ENCODE data around the gene NXN. TPM values are rescaled to one million over a fixed set of nuclear protein-coding genes. Genes with fewer than 3 reads are reported as not detected.

Gene NXN
- total RNA-seq, 1 experiment from 2014 or later, result 20.8 TPM

DNA sequence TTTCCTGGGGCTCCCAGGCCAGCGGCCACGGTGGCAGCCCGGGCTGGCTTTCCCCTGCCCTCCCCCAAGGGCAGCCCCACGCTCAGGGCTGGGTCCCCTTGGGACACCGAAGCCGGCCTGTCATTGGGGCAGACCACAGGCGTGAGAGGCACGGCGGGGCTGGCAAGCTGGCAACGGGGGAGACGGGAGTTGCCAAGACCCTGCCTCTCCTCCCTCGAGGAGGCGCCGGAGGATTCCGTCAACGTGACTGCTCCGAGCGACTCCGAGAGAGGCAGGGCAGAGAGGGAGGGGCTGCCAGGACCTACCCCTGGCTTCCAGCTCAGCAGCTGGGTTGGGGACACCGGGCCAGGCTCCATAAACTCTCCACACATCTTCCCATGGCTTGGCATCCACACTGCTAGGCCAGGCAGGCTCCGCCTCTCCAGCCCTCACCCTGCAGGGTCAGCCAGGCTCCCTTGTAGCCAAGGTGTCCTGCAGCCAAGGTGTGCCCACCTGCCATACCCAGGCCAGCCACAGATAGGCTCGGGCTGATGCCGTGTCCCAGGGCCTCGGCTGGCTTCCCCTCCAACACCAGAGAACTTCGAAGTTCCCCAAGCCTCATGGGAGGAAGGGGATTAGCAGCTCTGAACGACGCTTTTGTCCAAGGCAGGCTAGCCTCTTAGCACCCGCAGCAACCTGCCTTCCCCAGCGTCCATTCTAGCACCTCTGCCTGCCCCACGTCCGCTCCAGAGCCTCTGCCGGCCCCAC is 42.9 kb upstream of the NXN start:
- Histone ChIP-seq H3K79me2 (ENCODE audit: low read length) (no peaks in the 10 kb centered on the region), H4K20me1 (ENCODE audit: low read length) (no peaks in the 10 kb centered on the region), H3K27me3 (ENCODE audit: low read length) (no peaks in the 10 kb centered on the region), H3K4me3 (ENCODE audit: low read length) (no peak overlapping the region), H3K27ac (ENCODE audit: low read length) (no peak overlapping the region), H3K4me1 (ENCODE audit: insufficient read depth, low read length) (no peaks in the 10 kb centered on the region), H3K9ac (ENCODE audit: low read length) (no peak overlapping the region), H3K9me2 (replicated peaks; ENCODE audit: low read length) (no peaks in the 10 kb centered on the region), H2AFZ (ENCODE audit: low read length) (no peak overlapping the region), H3K36me3 (ENCODE audit: low read depth, low read length) (no peaks in the 10 kb centered on the region), H3K9me3 (ENCODE audit: low read length) (no peaks in the 10 kb centered on the region), H3K4me2 (ENCODE audit: low read length) (no peak overlapping the region), H3F3A (ENCODE audit: low read length, unreplicated experiment) (no peaks in the 10 kb centered on the region)
- no TSS peak for BruUV-seq (replicated peaks)
- no peak for ATAC-seq
- ChIA-PET POLR2A (ENCODE audit: unreplicated experiment) (no interaction called here), CTCF (no interaction called here)
- no peak for DNase-seq
- intact Hi-C loops (cut with micrococcal nuclease), result no loop called here
- TF ChIP-seq EZH2 (IDR thresholded peaks at IDR 0.05; ENCODE audit: low read length, unreplicated experiment) (no peak), EZH2phosphoT487 (IDR thresholded peaks at IDR 0.05; ENCODE audit: borderline replicate concordance, low read length) (no peak)
- TF ChIP-seq, protein P1, sequence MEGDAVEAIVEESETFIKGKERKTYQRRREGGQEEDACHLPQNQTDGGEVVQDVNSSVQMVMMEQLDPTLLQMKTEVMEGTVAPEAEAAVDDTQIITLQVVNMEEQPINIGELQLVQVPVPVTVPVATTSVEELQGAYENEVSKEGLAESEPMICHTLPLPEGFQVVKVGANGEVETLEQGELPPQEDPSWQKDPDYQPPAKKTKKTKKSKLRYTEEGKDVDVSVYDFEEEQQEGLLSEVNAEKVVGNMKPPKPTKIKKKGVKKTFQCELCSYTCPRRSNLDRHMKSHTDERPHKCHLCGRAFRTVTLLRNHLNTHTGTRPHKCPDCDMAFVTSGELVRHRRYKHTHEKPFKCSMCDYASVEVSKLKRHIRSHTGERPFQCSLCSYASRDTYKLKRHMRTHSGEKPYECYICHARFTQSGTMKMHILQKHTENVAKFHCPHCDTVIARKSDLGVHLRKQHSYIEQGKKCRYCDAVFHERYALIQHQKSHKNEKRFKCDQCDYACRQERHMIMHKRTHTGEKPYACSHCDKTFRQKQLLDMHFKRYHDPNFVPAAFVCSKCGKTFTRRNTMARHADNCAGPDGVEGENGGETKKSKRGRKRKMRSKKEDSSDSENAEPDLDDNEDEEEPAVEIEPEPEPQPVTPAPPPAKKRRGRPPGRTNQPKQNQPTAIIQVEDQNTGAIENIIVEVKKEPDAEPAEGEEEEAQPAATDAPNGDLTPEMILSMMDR (conservative IDR thresholded peaks at IDR 0.05; ENCODE audit: low read depth, low read length), result no peak

DNA sequence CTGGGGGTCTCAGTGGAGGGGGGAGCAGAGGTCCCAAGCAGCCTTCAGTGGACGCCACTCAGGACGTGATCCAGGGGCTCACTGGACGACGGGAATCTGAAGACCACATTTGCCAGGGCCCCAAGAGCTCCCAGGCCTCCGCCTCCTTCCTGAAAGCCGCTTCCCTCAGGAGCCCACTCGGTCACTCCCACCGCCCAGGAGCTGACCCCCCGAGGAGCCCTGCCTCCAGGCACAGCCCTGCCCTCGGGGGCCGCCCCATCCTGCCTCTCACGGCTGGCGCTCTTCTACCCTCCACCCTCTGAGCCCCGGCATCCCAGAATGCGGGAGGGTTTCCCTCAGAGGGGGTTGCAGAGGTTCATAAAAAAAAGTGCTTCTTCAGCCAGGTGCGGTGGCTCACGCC is 41.6 kb upstream of the NXN start:
- no peak for ATAC-seq
- H3K4me2 ChIP-seq (ENCODE audit: low read length), result no peak overlapping the region
- H3K9me2 ChIP-seq (replicated peaks; ENCODE audit: low read length), result no peaks in the 10 kb centered on the region
- CTCF ChIA-PET, result no interaction called here
- H4K20me1 ChIP-seq (ENCODE audit: low read length), result no peaks in the 10 kb centered on the region
- TF ChIP-seq EZH2phosphoT487 (IDR thresholded peaks at IDR 0.05; ENCODE audit: borderline replicate concordance, low read length) (no peak), EZH2 (IDR thresholded peaks at IDR 0.05; ENCODE audit: low read length, unreplicated experiment) (no peak)
- TF ChIP-seq, protein P1 (conservative IDR thresholded peaks at IDR 0.05; ENCODE audit: low read depth, low read length), result no peak
- H3K36me3 ChIP-seq (ENCODE audit: low read depth, low read length), result no peaks in the 10 kb centered on the region
- BruUV-seq (replicated peaks), result no TSS peak
- no peak overlapping the region for H3K4me3 ChIP-seq (ENCODE audit: low read length)
- no peak for DNase-seq
- intact Hi-C loops (cut with micrococcal nuclease), result no loop called here
- POLR2A ChIA-PET (ENCODE audit: unreplicated experiment), result no interaction called here
- no peak overlapping the region for H3K27ac ChIP-seq (ENCODE audit: low read length)
- H3K9ac ChIP-seq (ENCODE audit: low read length), result no peak overlapping the region
- H3K9me3 ChIP-seq (ENCODE audit: low read length), result no peaks in the 10 kb centered on the region
- H3K4me1 ChIP-seq (ENCODE audit: insufficient read depth, low read length), result no peaks in the 10 kb centered on the region
- H3K79me2 ChIP-seq (ENCODE audit: low read length), result no peaks in the 10 kb centered on the region
- no peaks in the 10 kb centered on the region for H3F3A ChIP-seq (ENCODE audit: low read length, unreplicated experiment)
- H3K27me3 ChIP-seq (ENCODE audit: low read length), result no peaks in the 10 kb centered on the region
- no peak overlapping the region for H2AFZ ChIP-seq (ENCODE audit: low read length)

GRCh38 chr17:1019451-1019850 is 39.9 kb upstream of the NXN start:
- Histone ChIP-seq H3K4me3 (ENCODE audit: low read length) (no peak overlapping the region), H3K9ac (ENCODE audit: low read length) (no peak overlapping the region), H3K9me2 (replicated peaks; ENCODE audit: low read length) (no peaks in the 10 kb centered on the region), H3K9me3 (ENCODE audit: low read length) (no peaks in the 10 kb centered on the region), H3K27me3 (ENCODE audit: low read length) (no peaks in the 10 kb centered on the region), H3K4me2 (ENCODE audit: low read length) (no peak overlapping the region), H4K20me1 (ENCODE audit: low read length) (no peaks in the 10 kb centered on the region), H3K27ac (ENCODE audit: low read length) (no peak overlapping the region), H3K79me2 (ENCODE audit: low read length) (no peaks in the 10 kb centered on the region), H3K36me3 (ENCODE audit: low read depth, low read length) (no peaks in the 10 kb centered on the region), H3F3A (ENCODE audit: low read length, unreplicated experiment) (no peaks in the 10 kb centered on the region), H3K4me1 (ENCODE audit: insufficient read depth, low read length) (no peaks in the 10 kb centered on the region), H2AFZ (ENCODE audit: low read length) (no peak overlapping the region)
- ChIA-PET CTCF (no interaction called here), POLR2A (ENCODE audit: unreplicated experiment) (no interaction called here)
- DNase-seq (no peak), ATAC-seq (no peak)
- TF ChIP-seq, protein P1 (conservative IDR thresholded peaks at IDR 0.05; ENCODE audit: low read depth, low read length), result no peak
- TF ChIP-seq EZH2 (IDR thresholded peaks at IDR 0.05; ENCODE audit: low read length, unreplicated experiment) (no peak), EZH2phosphoT487 (IDR thresholded peaks at IDR 0.05; ENCODE audit: borderline replicate concordance, low read length) (no peak)
- intact Hi-C loops (cut with micrococcal nuclease), result no loop called here
- no TSS peak for BruUV-seq (replicated peaks)
